Mucosa of descending colon (tissue), 3 donors: Measurements from ENCODE around the gene REG1B. TPM values are rescaled to one million over a fixed set of nuclear protein-coding genes. Genes with fewer than 3 reads are reported as not detected.

Experiments
- ATAC-seq: fragments of 200-7000 bp; cut with Tn5 transposase; one replicate; pipeline ENCODE4 v1.9.1; 2020; ENCODE audit warnings: mild to moderate bottlenecking, moderate library complexity
- DNase-seq, 3 donors: peaks; one replicate each; pipeline ENCODE4 v3.0.0-alpha.2; 2020
- H3K36me3 ChIP-seq: fragments of 200-600 bp; one replicate; pipeline ENCODE4 v1.8.0; 2021; ENCODE audit warnings: low read depth, mild to moderate bottlenecking
- H3K4me1 ChIP-seq: fragments of 200-600 bp; one replicate; pipeline ENCODE4 v1.8.0; 2021; ENCODE audit warnings: low read depth, mild to moderate bottlenecking
- H3K4me3 ChIP-seq: fragments of 200-600 bp; one replicate; pipeline ENCODE4 v1.8.0; 2021; ENCODE audit warnings: mild to moderate bottlenecking
- H3K9me3 ChIP-seq: fragments of 200-600 bp; one replicate; pipeline ENCODE4 v1.8.0; 2021; ENCODE audit warnings: mild to moderate bottlenecking
- intact Hi-C, 2 donors: fragments of 100-400 bp; cut with DNase I in 1 of 2; cut with micrococcal nuclease in 1 of 2; formaldehyde crosslinking; loops; one replicate each; pipeline versions ENCODE4 v1.11.0 to v1.11.1; 2022; cut with DNase I, micrococcal nuclease
- total RNA-seq, 3 donors: library from RNA; stranded (reverse); fragmentation: NEBNext Ultra II Directional in 2 of 3; extraction: Animal tissue kit (Norgen Biotek cat#: 25700) in 2 of 3; gene quantifications; one replicate each; pipeline versions ENCODE4 v1.2.1 to v1.2.4, GENCODE V29; 2021 to 2023
- TF ChIP-seq, protein P1 (sequence below): fragments of 200-600 bp; IDR thresholded peaks from one replicate; pipeline ENCODE4 v1.8.0; 2022; ENCODE audit warnings: antibody characterized with exemption, mild to moderate bottlenecking
- donor health status: DM: no; HTN: no; CAD: no; lungs with moderate emphysema.
- donor health status: DM: no; HTN: no; CAD: no.
- donor health status: DM: no; HTN: yes; CAD: no.

The REG1B gene
- total RNA-seq, 3 donors from 2014 or later: 1.2 to 395 TPM; not detected in 1

DNA sequence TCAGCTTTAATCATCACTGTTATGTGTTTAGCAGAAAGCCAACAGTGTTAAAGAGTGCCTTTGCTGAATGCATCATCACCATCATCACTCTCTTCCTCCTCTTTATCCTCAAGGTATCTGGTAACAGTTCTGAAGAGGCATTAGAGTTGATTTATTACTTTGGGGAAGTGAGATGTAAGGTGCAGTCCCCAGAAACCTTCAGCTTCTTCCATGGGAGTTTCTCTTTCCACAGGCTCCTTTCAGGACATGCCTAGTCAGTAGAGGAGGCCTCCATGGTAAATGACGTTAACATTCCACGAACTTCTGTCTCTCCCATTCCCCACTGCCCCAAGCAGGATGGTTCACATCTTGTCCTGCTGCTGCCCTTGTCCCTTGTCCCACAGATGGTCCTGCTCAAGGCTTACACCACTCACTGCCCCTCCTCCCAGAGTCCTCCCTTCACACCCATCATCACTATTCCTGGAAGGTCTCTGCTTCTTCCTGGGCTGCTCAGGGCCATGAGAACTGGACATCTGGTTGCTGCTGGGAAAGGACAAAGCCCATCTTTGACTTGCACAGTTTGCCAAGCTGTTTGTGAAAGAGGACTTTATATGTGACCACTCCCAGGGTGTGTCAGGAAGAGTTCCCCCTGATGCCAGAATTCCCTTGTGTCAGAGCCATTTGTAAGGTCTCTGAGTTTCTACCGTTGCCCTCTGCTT, 27.2 kb upstream of the REG1B start:
- DNase-seq (peak in 1 of 3 donors; percentile 14), ATAC-seq (peak; percentile 79)
- TF ChIP-seq, protein P1, sequence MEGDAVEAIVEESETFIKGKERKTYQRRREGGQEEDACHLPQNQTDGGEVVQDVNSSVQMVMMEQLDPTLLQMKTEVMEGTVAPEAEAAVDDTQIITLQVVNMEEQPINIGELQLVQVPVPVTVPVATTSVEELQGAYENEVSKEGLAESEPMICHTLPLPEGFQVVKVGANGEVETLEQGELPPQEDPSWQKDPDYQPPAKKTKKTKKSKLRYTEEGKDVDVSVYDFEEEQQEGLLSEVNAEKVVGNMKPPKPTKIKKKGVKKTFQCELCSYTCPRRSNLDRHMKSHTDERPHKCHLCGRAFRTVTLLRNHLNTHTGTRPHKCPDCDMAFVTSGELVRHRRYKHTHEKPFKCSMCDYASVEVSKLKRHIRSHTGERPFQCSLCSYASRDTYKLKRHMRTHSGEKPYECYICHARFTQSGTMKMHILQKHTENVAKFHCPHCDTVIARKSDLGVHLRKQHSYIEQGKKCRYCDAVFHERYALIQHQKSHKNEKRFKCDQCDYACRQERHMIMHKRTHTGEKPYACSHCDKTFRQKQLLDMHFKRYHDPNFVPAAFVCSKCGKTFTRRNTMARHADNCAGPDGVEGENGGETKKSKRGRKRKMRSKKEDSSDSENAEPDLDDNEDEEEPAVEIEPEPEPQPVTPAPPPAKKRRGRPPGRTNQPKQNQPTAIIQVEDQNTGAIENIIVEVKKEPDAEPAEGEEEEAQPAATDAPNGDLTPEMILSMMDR: no peak
- intact Hi-C loops: no loop called here
- Histone ChIP-seq H3K9me3 (no peaks in the 10 kb centered on the region), H3K36me3 (no peaks in the 10 kb centered on the region), H3K4me1 (peaks cover 3% of the 10 kb centered on the region), H3K4me3 (no peak overlapping the region)

- Histone ChIP-seq H3K36me3 (no peaks in the 10 kb centered on the region), H3K4me1 (peaks cover under 1% of the 10 kb centered on the region), H3K4me3 (no peak overlapping the region), H3K9me3 (no peaks in the 10 kb centered on the region)
- DNase-seq (no peak), ATAC-seq (no peak)
- intact Hi-C loops: no loop called here
- TF ChIP-seq, protein P1: no peak
Observed at GRCh38 chr2:79112269-79112668, 24.5 kb upstream of the REG1B start.

DNA sequence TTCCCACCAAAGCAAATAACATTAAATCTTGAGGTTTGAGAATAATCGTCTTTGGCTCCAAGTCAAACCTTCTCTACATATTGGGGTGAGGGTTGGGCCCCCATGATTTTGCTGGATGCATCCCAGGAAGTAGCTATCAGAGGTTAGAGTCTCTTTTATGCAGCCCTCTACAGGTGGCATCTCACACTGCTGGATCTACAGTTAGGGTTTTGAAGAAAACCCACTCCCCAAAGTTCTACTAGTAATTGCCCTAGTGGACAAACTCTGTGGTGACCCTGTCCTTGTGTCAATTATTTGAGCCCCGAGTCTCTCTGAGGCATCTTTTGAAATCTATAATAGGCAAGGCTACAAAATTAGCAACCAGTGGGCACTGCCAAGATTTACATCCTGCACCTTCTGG, 17.5 kb upstream of the REG1B start:
- intact Hi-C loops: no loop called here
- DNase-seq (no peak), ATAC-seq (no peak)
- Histone ChIP-seq H3K9me3 (peaks cover 9% of the 10 kb centered on the region), H3K4me3 (no peak overlapping the region), H3K4me1 (no peaks in the 10 kb centered on the region), H3K36me3 (no peaks in the 10 kb centered on the region)
- TF ChIP-seq, protein P1: no peak

DNA sequence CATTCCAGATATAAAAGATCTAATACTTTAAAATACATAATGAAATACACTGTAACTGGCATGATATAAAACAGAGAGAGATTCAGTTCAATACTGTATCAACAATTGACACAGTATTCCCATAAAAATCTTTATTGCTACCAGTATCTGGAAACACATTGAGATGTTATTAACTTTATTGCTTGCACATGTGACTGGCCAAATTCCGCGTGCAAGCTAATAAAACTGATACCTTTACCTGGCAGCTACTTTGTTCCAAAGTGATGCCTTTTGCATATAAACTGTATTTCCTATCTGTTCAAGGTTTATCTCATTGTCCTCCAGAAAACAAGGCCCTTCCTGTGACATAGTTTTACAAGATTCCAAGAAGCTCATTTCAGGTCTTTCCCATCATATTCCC, 15.4 kb upstream of the REG1B start:
- Histone ChIP-seq H3K4me1 (no peaks in the 10 kb centered on the region), H3K36me3 (no peaks in the 10 kb centered on the region), H3K9me3 (peaks cover 9% of the 10 kb centered on the region), H3K4me3 (no peak overlapping the region)
- TF ChIP-seq, protein P1: no peak
- DNase-seq: peak in 1 of 3 donors; percentile 12
- ATAC-seq: peak; percentile 63
- intact Hi-C loops: no loop called here

DNA sequence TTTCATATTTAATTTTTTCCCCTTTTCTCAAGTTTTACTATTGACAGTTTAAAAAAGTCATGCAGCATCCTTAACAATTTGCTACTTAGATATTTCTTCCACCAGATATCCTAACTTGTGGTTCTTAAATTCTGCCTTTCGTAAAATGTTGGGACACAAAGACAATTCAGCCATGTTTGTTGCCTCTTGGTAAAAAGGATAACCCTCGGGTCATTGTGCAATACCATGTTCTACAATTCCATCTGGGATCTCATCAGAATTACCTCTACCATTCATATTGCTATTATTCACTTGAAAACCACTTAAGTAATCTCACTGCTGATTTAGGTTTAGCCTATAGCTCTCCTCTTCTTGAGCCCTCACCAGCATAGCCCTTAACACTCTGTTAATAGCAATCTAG, 13.2 kb upstream of the REG1B start:
- DNase-seq (no peak), ATAC-seq (no peak)
- H3K4me3 ChIP-seq: no peak overlapping the region
- intact Hi-C loops: no loop called here
- TF ChIP-seq, protein P1: no peak
- peaks cover 9% of the 10 kb centered on the region for H3K9me3 ChIP-seq
- H3K36me3 ChIP-seq: no peaks in the 10 kb centered on the region
- H3K4me1 ChIP-seq: no peaks in the 10 kb centered on the region
